ENCODE data around the gene ADPRH.

The ADPRH gene

GRCh38 chr3:119631516-119631915 lies 52.2 kb downstream of the ADPRH start:
- no peak for DNase-seq

DNA sequence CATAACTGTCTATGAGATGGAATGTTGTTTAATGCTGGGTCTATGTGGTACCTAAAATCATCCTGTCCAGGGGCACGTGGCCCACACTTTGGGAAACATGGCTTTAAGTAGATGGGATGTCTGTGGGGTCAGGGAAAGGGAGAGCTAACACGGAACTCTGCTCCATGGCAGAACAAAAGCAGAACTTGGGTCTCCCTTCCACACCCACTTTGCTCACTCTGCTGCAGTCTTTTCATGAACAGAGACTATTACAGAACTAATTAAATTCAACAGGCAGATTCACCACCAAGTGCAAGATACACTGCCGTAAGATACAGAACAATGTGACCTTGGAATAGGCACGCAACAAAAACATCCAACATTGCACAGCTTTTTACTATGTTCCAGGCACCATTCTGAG lies 52.9 kb downstream of the ADPRH start:
- no peak for DNase-seq

DNA sequence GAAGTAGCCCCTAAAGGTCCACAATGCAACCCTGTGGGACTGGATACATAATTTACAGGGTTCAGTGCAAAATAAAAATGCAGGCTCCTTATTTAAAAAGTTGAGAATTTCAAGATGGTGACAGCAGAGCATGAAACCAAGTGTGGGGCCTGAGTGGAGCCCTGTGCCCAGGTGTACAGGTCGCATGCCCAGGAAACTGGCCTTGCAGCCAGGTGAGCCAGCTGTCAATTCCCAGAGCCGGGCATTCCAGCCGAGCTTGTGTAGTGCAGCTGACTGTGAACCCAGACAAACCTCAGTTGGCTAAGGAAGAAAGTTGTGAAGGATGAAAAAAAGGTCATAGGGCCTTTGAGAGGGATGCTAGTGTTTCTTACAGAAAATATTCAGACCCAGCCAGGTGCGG lies 53.5 kb downstream of the ADPRH start:
- DNase-seq = no peak

DNA sequence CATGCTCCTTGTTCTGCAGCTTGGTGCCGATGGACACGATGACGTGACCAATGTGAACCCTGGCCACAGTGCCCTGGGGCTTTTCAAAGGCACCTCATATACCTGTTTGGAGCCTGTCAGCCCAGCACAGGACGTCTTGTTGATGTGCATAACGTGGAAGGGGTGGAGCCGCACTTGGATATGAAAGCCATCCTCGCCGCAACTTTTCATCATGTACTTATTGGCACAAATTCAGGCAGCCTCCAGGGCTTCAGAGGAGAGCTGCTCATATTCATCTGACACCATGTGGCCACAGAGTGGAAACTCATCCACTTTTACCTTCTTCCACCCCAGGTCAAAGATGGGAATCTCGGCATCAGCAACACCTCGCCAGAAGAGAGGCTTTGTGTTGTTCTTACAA lies 56.4 kb downstream of the ADPRH start:
- DNase-seq = no peak

GRCh38 chr3:119636249-119636648 lies 57.0 kb downstream of the ADPRH start:
- no peak for DNase-seq

- no peak for DNase-seq
Measured at GRCh38 chr3:119636891-119637611, 57.8 kb downstream of the ADPRH start.

- no peak for DNase-seq
Measured at GRCh38 chr3:119637679-119638477, 58.6 kb downstream of the ADPRH start.

Data from cortex of kidney (tissue), 1 donor.